HG02623 (cell line): ENCODE data around the gene PUM2.
"Not testable (repeated sequence)": the region's sequence is repeated elsewhere in the genome, so short reads cannot be mapped to it uniquely, and the experiment has no call there.

Experiments
- ATAC-seq: cut with Tn5 transposase; IDR thresholded peaks from one replicate; pipeline ENCODE4 v1.9.1; 2021; ENCODE audit warnings: moderate library complexity; ENCODE audit not compliant: unreplicated experiment

The PUM2 gene

GRCh38 chr2:20350753-20351554, at the start of gene PUM2:
PUM2 (minus strand) TSS chr2:20350844; CDS start chr2:20327360, 23,484 bp downstream.
- peak; percentile 74 for ATAC-seq

GRCh38 chr2:20400306-20400705, 49.7 kb upstream of the PUM2 start:
- ATAC-seq = no peak

- ATAC-seq = no peak
Measured at GRCh38 chr2:20398956-20399567, 48.4 kb upstream of the PUM2 start.

GRCh38 chr2:20397811-20398447, 47.3 kb upstream of the PUM2 start:
- no peak for ATAC-seq

DNA sequence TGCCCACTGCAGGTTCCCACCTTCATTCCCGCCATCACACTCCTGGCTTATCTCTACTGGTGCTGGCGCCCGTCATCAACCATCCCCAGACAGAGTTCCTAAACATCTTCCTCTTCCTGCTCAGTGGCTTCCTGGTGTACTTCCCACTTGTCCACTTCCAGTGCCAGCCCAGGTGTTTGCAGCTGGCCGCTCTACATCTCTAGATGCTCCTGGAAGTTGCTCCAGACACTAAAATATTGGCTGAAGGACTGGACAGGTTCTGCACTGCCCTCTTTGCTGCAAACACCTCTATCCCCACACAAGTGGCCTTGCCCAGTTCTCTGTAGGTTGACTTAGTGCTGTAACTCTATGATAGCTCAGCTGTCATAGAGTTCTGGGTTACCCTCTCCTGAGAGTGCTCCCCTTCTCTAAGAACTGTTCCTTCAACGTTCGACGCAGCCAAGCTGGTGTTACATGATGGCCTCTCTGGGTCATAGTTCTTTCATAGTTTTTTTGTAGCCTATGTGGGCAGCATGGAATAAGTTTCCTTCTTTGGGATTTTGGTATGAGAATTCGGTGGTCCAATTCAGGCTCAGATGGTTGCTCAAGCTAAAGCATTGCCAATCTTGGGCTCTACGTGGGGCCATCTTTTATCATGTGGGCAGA, 45.8 kb upstream of the PUM2 start:
- ATAC-seq = no peak

DNA sequence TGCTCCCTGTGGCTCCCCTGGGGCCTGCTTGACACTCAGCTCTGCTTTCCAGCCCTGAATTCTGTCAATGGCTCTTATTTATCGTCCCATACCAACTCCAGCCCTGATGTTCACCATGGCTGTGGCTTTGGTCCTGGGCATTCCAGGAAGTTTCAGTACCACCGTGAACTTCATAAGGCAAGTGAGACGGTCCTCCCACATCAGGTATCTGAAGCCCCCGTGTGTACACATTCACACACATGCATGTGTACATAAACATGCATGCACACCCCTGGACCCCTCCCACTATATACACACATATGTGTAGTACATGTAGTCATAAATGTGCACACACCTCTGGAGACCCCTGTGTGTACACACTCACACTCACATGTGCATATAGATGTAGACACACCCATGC, 43.3 kb upstream of the PUM2 start:
- ATAC-seq = no peak

DNA sequence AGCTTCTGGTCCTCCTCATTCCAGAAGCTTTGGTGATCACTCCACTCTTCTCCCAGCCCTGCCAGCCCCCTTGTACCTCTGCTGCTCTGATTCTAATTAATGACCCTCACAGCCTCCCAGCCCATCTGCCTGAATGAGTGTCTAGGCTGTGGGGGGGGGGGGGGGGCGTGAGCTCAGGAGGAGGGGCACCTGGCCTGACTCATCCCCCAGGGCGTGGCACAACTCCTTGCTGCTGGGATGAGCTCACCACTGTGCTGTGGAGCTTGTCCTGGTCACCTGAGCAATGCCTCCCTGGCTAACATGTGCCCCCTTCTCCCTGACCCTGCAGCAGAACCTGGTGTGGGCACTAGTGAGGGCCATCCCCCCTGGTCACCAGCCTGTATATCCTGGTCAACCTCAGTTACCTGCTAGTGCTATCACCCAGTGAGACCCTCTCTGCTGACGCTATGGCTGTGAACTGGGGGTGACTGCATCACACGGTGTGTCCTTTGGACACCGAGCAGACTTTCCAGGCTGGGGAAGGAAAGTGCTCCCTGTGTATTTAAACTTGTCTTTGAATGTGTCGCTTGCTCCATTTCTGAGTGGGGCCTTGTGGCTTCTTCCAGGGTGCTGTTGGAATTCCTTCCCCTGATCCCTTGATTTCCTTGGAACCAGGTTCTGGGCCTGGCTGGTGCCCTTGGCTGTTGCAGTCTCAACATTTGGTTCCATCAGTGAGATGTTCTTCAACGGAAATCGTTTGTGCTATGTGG, 41.5 kb upstream of the PUM2 start:
- no peak for ATAC-seq

- no peak for ATAC-seq
Measured at GRCh38 chr2:20390524-20391123, 40.0 kb upstream of the PUM2 start.

GRCh38 chr2:20384953-20385352, 34.3 kb upstream of the PUM2 start:
- no peak for ATAC-seq

- no peak for ATAC-seq
Measured at GRCh38 chr2:20382965-20383810, 32.5 kb upstream of the PUM2 start.

GRCh38 chr2:20381457-20381856, 30.8 kb upstream of the PUM2 start:
- no peak for ATAC-seq

GRCh38 chr2:20378891-20379519, 28.4 kb upstream of the PUM2 start:
- no peak for ATAC-seq

GRCh38 chr2:20378341-20378740, 27.7 kb upstream of the PUM2 start:
- no peak for ATAC-seq

GRCh38 chr2:20377741-20378140, 27.1 kb upstream of the PUM2 start:
- ATAC-seq = no peak

DNA sequence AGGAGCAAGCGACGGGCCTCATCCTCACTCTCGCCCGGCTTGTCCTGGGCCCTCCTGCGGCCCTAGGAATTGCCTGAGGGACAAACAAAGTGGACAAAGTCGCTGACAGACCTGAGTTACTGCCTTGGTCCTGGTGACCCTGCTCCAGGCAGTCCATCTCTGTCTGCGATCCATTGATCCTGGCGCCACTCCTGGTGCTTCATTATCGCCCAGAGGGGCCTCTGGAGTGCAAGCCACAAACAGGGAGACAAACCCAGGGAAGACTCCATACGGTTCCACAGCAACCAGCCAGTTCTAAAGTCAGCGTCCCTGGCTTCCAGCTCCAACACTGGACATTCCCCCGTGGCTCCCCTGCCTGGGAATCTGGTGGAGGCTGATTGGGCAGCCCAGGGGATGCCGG, 24.3 kb upstream of the PUM2 start:
- ATAC-seq = not testable (repeated sequence)

DNA sequence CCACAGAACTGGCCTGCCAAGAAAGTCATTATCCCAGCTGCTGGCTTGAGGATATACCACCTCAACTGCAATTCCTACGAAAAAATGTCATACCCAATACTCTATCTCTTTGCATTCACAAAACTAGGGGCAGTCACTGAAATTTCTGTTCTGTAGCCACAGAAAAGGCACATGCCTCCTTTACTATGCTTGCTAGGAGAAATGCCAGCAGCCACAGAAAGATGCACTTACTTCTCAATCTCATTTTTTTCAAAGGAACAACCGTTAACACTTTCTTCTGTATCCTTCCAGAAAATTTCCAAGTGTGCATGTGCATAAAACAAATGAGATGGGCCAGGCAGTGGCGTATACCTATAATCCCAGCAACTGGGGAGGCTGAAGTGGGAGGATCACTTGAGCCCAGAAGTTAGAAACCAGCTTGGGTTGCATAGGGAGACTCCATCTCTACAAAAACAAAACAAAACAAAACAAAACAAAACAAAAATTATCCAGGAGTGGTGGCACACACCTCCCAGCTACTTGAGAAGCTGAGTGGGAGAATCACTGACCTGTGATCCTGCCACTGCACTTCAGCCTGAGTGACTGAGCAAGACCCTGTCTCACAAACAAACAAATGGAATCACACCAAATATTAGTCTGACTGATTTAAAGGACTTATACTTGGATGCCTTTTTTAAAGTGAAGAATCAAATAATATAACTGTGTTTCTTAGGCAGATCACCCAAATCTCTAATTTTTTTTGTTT, 22.4 kb upstream of the PUM2 start:
- no peak for ATAC-seq

- no peak for ATAC-seq
Measured at GRCh38 chr2:20371323-20372025, 20.8 kb upstream of the PUM2 start.

- ATAC-seq = no peak
Measured at GRCh38 chr2:20370191-20370590, 19.5 kb upstream of the PUM2 start.
